SU-DHL-6 (cell line): ENCODE data around the gene OR52N4.

Experiments
- CTCF ChIP-seq: fragments of 200-600 bp; sonication (generic); IDR thresholded peaks from one replicate; pipeline ENCODE4 v1.5.1; 2017; ENCODE audit warnings: antibody characterized with exemption, mild to moderate bottlenecking, low read length, moderate library complexity; ENCODE audit not compliant: insufficient read depth, poor library complexity, severe bottlenecking
- EZH2phosphoT487 ChIP-seq: fragments of 200-600 bp; sonication (generic), shearing (Covaris generic); conservative IDR thresholded peaks from 2 replicates; pipeline ENCODE4 v1.6.1; 2018; ENCODE audit warnings: mild to moderate bottlenecking, antibody characterized with exemption, low read length, moderate library complexity, mixed read lengths

GRCh38 chr11:5749836-5750235, 4.2 kb upstream of the OR52N4 start:
- no peak for TF ChIP-seq CTCF
- no peak for TF ChIP-seq EZH2phosphoT487
